Measurements from ENCODE around the gene RAB11FIP2.

RAB11FIP2 gene

GRCh38 chr10:117972168-117972837, 74.4 kb downstream of the RAB11FIP2 start (continued):
- TF ChIP-seq ZNF518A (tag by site-specific recombination; conservative IDR thresholded peaks at IDR 0.05; ENCODE audit: low read depth) (no peak), ZNF112 (tag by site-specific recombination; IDR thresholded peaks at IDR 0.05) (no peak), KLF16 (tag by site-specific recombination; IDR thresholded peaks at IDR 0.05) (no peak), ZNF843 (tag by site-specific recombination; IDR thresholded peaks at IDR 0.05) (no peak), ZNF155 (tag by site-specific recombination; IDR thresholded peaks at IDR 0.05) (no peak)

DNA sequence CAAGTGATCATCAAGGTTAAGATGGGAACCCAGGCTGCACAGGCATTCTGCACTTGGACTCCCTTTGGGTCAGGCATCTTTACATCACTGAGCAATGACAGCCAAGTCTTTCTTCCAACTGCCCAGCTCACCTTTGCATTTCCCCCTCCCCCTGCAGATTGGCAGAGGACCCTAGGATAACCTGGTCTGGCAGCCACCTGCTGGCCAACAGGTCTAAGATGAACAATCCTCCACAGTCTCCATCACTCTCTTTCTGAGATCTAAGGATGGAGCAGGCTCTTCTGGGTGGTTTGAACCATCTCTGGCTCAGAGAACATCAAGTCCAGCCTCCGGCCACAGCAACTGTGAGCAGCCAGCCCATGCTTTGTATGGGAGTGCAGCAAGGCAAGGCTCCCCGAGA, 75.8 kb downstream of the RAB11FIP2 start:
- no peaks in the 10 kb centered on the region for H3K9me3 ChIP-seq (ENCODE audit: control insufficient read depth, insufficient read depth, low read depth, low read length)
- H3K27ac ChIP-seq (ENCODE audit: extremely low read depth, low read depth, low read length) = no peak overlapping the region
- POLR2A ChIA-PET = no interaction called here
- H3K36me3 ChIP-seq (ENCODE audit: control insufficient read depth in 2 of 2, insufficient read depth in 1 of 2, low read length in 2 of 2) = no peaks in the 10 kb centered on the region
- TF ChIP-seq ZNF248 (tag by site-specific recombination; IDR thresholded peaks at IDR 0.05) (no peak), YY2 (tag by site-specific recombination; IDR thresholded peaks at IDR 0.05) (no peak), ZNF747 (tag by site-specific recombination; IDR thresholded peaks at IDR 0.05) (no peak), ZBTB6 (tag by site-specific recombination; IDR thresholded peaks at IDR 0.05) (no peak), PRDM1 (tag by site-specific recombination; IDR thresholded peaks at IDR 0.05) (no peak)
- CTCF ChIA-PET = no interaction called here
- H3K4me3 ChIP-seq (ENCODE audit: low read depth, low read length) = no peak overlapping the region
- peaks cover 2% of the 10 kb centered on the region; the same call in 1 of the 2 replicates for H3K4me1 ChIP-seq (ENCODE audit: control insufficient read depth, insufficient read depth, low read length)

- Histone ChIP-seq H3K9me3 (ENCODE audit: control insufficient read depth, insufficient read depth, low read depth, low read length) (no peaks in the 10 kb centered on the region), H3K4me3 (ENCODE audit: low read depth, low read length) (no peak overlapping the region), H3K36me3 (ENCODE audit: control insufficient read depth in 2 of 2, insufficient read depth in 1 of 2, low read length in 2 of 2) (no peaks in the 10 kb centered on the region), H3K27ac (ENCODE audit: extremely low read depth, low read depth, low read length) (no peak overlapping the region), H3K4me1 (ENCODE audit: control insufficient read depth, insufficient read depth, low read length) (peaks cover 2% of the 10 kb centered on the region; the same call in 1 of the 2 replicates)
- POLR2A ChIA-PET = no interaction called here
- peak; percentile 95 for TF ChIP-seq ZNF146 (tag by site-specific recombination; IDR thresholded peaks at IDR 0.05)
- TF ChIP-seq ZBTB11 (tag by site-specific recombination; conservative IDR thresholded peaks at IDR 0.05; ENCODE audit: low read depth) = no peak
- TF ChIP-seq, protein P1, sequence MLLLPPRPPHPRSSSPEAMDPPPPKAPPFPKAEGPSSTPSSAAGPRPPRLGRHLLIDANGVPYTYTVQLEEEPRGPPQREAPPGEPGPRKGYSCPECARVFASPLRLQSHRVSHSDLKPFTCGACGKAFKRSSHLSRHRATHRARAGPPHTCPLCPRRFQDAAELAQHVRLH (tag by site-specific recombination; IDR thresholded peaks at IDR 0.05) = peak; percentile 56; the same call in 1 of the 2 replicates
- CTCF ChIA-PET = interaction anchor here (0.6 kb wide), 1 partner anchor 55 kb away, joined by 3 read pairs; no protein-coding TSS in a partner anchor
Observed at GRCh38 chr10:117969592-117969991, 77.1 kb downstream of the RAB11FIP2 start.
